ENCODE results near the gene PPP1R3G.
"Not testable (repeated sequence)": the region's sequence is repeated elsewhere in the genome, so short reads cannot be mapped to it uniquely, and the experiment has no call there.

Gene PPP1R3G

GRCh38 chr6:5096482-5096881 is 11.3 kb downstream of the PPP1R3G start:
- DNase-seq, result no peak

GRCh38 chr6:5098501-5099270 is 13.5 kb downstream of the PPP1R3G start:
- DNase-seq, result no peak

DNA sequence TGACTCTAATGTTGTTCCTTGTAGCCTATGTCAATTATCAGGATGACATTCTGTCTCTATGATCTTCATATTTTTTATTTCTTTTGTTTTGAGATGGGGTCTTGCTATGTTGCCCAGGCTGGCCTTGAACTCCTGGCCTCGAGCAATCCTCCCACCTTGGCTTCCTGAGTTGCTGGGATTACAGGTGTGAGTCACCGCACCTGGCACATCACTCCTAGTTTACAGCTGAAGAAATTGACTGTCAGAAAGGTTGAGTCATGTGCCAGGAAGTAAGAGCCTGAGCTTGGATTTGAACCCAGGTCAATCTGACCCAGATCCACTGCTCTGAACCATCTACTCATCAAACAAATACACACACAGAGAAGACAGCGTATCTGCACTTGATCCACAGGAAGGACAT is 14.4 kb downstream of the PPP1R3G start:
- no peak for DNase-seq

DNA sequence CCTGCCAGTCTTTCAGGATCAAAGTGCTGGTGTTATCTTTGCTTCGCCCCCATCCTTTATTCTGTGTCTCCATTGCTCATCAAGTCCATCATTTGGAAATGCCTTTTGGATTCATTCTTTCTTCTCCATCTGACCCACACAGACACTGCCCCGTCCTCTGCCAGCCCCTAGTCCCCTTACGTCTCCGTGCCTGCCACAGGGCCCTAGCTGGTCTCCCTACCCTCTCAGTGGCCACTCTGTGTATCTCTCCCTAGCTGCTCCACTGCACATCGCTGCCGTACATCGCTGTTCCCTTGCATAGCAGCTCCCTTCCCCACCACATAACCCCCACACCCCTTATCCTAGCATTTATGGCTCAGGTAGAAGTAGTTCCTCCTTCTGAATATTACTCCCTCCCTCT is 15.7 kb downstream of the PPP1R3G start:
- no peak for DNase-seq

DNA sequence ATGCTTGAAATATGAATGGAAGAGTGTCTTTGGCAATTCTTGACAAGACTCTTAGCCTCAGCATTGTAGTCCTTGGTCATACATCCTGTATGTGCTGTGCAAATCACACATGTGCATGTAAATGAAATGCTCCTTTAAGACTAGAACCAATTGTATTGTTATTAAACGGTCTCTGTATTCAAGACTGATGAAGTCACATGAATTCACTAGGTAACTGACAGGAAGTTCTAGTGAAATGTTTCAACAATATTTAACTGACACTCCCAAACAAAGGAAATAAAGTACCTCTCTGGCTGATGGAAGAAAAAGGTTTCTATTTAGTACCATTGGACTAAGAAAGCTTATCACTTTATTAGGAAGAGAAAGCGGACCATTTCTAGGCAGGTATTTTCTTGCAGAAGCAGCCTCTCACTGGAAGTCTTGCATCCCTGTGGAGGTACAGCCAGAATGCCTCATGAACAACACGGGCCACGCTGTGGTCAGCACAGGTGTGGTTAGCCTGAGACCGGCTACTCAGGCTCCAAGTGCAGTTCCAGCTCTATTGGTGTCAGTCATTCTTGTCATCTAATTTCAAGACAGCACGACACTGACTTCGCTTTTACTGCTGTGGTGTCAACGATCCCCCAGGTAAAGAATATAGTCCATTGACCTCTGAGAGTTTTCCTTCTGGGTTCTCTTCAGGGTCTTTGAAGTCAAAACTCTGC is 17.3 kb downstream of the PPP1R3G start:
- no peak for DNase-seq

GRCh38 chr6:5103250-5103649 is 18.1 kb downstream of the PPP1R3G start:
- DNase-seq, result no peak

DNA sequence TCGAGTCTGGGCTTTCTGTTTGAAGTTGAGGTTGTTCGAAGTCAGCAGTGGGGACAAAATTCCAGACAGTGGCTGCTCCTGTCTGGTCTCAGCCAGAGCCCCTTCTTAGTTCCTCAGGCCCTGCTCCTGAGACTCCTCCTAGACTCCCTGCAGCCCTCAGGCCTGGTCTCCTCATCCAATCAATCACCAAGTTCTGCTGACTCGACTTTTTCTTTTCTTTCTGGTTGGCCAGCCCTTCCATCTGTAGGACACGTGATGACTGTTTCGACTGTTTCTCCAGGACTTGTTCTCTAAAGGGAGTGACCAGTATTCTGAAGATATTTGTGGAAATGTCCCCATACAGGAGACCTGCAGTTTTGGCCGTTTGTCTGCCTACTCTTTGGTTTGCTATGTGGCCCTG is 19.5 kb downstream of the PPP1R3G start:
- no peak for DNase-seq

- no peak for DNase-seq
These were observed 20.0 kb downstream of the PPP1R3G start for GRCh38 chr6:5105146-5105545.

DNA sequence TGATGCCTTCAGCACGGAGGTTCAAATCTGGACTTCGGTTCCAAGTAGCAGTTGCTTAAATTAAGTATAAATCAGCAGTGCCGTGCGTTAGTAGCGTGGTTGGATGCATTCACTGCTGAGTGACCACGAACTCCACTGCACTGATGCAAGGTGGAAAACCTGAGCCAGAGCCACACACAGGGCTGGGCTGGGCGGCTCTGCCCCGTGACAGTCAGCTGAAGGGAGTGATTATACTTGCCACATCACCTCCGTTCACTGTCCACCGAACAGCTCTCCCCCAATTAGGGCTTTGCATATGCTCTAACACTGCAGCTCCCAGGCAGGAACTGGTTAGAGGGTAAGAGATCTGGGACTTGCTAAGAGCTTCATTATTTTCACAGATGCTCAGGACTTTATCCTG is 22.2 kb downstream of the PPP1R3G start:
- DNase-seq, result no peak

DNA sequence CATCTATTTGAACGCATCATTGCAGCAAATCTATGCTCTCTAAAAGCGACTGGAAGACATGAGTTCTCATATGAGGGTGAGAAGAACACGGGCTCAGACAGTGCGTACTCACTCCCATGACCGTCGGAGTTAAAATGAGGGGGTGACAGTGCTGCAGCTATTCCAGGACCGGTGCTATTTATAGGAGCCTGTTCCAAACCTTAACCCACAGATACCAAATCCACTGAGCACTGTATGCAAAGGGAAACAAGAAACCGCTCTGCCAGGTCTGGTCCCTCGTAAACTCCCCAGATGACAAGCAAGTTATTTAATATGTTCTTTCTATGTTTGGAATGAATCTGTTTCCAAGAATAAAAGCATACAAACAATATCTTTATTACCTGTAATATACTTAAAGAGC is 22.9 kb downstream of the PPP1R3G start:
- DNase-seq, result no peak

DNA sequence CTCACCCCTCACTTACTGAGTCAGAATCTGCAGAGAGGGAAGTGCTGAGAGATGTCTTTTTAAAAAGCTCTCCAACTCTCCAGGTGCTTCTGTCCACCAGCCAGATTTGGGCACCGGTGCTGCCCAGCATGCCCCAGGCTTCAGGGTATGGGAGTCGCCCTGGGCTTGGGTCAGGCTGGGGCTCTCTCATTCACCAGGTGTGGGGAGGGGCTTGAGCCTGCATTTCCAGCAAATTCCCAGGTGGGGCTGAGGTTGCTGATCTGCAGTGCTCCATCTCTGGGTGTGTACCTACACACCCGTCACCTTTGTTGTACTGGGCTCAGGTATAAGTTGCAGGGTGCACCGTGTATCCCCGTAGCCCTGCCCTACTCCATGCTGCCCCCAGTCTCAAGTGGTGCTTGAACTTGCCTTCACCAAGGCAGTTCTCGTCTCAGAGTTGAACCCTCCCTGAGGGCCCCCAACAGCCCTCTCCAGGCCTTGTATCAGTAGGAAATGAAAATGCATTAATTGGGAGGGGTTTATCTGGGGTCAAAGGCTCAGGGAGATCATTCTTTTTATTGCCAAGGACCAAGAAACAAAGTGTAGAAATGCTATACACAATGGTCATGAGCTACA is 23.5 kb downstream of the PPP1R3G start:
- DNase-seq, result no peak

GRCh38 chr6:5109436-5109835 is 24.3 kb downstream of the PPP1R3G start:
- no peak for DNase-seq

DNA sequence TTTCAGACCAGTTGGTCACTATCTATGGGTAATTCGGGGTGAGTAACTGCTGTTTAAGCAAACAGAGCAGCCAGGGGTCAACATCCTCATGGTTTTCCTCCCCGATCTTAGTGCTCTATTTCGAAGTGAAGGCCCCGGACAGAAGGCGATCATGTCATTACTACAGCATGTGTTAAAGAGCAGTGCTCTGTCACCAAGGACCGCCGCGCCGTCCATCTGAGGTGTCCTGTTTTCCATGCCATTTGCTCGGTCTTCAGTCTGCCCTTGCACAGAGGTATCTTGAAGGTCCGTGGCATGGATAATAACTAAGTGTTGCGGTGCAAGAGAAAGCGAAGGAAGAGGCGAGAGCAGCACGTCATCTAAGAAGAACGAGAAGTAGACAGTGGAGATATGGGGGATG is 25.1 kb downstream of the PPP1R3G start:
- no peak for DNase-seq

- no peak for DNase-seq
These were observed 26.5 kb downstream of the PPP1R3G start for GRCh38 chr6:5111626-5112025.

GRCh38 chr6:5112066-5112799 is 27.1 kb downstream of the PPP1R3G start:
- DNase-seq, result no peak

DNA sequence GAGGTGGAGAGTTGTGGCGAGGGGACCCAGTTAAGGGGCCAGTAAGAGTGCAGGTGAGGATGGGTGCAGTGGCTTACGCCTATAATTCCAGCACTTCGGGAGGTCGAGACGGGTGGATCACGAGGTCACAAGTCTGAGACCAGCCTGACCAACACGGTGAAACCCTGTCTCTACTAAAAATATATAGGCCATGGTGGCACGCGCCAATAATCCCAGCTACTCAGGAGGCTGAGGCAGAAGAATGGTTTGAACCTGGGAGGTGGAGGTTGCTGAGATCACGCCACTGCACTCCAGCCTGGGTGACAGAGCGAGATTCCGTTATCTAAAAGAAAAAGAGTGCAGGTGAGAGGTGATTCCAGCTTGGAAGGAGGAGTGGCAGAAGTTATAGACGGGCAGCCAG is 28.0 kb downstream of the PPP1R3G start:
- no peak for DNase-seq

GRCh38 chr6:5115168-5115567 is 30.0 kb downstream of the PPP1R3G start:
- no peak for DNase-seq

DNA sequence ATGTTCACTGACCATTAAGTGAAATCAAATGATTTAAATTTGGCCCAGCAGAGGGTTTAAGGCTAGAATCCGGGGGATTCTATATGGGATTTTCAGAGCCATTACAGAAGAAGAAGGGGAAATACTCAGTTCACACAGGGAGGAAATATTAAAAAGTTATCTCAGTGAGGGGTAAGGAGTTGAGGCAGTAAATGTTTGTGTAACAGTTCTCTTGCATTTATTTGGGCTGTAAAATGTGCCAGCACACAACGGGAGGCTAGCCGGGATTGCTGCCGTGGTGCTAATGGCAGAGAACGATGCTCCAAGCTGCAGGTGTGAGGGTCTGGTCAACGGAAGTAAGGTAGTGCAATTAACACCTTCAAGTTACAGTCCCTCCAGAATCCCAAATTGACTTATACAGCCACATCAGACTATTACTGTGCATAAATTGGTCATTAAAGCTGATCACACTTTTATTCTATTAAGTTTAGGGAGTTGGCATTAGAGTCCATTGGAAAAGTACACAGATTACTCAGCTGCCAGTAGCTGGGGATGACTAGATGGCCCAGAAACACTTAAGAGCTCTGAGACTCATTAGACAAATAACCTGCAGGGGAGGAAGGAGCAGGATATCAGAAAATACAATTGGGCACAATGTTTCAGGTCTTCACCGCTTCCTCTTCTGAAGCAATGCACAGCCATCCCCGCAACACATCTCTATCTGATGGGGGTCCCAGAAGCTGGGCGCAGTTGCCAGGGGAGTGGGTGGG is 31.3 kb downstream of the PPP1R3G start:
- no peak for DNase-seq

DNA sequence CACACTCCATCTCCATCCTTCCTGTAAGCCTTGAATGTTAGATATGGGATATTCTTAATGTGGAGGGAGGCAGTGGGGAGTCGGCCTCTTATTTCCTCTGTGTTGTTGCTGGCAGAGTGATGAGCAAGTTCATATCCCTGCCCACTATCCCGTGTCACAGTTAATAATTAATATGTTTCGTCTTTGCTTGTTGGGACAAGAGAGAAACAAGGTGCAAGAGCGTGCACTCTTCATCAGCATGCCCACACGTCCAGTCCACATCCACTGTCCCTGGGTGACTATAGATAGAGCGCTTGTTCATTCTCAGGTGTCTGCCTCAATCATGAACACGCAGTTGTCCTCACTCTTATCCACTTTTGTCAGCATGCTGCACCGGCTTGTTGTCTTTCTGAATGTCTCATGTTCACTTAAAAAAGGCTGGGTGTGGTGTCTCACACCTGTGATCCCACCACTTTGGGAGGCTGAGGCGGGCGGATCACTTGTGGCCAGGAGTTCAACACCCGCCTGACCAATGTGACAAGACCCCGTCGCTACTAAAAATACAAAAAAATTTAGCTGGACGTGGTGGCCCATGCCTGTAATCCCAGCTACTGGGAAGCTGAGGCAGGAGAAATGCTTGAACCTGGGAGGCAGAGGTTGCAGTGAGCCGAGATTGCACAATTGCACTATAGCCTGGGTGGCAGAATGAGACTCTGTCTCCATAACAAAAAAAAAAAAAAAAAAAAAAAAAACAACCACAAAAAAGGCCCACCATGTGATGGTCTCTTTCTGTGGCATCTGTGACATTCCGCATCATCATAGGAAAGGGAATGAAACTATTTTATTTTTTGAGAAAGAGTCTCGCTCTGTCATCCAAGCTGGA is 34.2 kb downstream of the PPP1R3G start:
- DNase-seq, result no peak

DNA sequence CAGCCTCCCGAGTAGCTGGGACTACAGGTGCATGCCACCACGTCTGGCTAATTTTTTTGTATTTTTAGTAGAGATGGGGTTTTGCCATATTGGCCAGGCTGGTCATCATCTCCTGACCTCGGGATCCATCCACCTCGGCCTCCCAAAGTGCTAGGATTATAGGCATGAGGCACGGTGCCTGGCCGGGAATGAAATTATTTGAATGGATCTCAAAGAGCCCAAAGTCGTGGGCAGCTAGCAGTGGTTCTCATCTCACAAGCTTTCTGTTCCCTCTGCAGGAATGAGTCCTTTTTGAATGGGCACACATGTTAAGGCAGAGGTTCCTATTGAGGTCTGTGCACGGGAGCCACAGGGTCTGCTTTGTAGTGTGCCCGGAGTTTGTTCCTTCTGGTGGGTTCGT is 34.9 kb downstream of the PPP1R3G start:
- no peak for DNase-seq

DNA sequence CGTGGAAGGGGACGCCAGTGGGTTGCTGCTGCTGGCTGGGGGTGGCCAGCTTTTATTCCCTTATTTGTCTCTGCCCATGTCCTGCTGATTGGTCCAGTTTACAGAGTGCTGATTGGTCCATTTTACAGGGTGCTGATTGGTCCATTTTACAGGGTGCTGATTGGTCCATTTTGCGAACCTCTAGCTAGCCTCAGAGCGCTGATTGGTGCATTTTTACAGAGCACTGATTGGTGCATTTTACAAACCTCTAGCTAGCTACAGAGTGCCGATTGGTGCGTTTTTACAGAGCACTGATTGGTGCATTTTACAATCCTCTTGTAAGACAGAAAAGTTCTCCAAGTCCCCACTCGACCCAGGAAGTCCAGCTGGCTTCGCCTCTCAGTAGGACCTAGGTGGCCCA is 35.4 kb downstream of the PPP1R3G start:
- DNase-seq, result not testable (repeated sequence)

DNA sequence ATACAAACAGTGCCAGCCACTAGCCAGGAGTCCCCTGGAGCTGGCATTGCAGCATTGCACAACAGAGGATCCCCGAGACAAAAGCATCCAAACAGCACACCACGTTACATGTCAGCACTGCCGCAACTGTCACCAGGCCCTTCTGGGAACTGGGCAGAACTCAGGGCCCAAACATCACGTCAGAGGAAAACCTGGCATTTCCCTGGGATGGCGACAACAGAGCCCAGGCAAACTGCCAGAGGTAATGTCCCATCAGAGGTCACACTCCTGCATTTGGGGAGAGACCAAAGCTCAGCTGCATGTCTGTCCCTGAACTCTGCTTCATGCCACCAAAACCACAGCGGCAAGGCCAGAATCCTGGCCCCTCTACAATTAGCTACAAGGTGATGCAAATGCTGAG is 36.3 kb downstream of the PPP1R3G start:
- no peak for DNase-seq
